Omental fat pad (tissue), 4 donors: Measurements from ENCODE around the gene ANGEL2. TPM values are rescaled to one million over a fixed set of nuclear protein-coding genes. Genes with fewer than 3 reads are reported as not detected.

Experiments used
- ATAC-seq: fragments of 150-250 bp; one replicate; pipeline ENCODE4 v1.9.1; 2016; ENCODE audit warnings: mild to moderate bottlenecking, moderate library complexity; ENCODE audit not compliant: low FRiP score
- DNase-seq: peaks from one replicate; pipeline ENCODE4 v3.0.0-alpha.2; 2019; ENCODE audit warnings: low spot score
- CTCF ChIP-seq, 3 donors: fragments of 450-650 bp; IDR thresholded peaks; one replicate each; pipeline ENCODE4 v1.5.1; 2016 to 2017; ENCODE audit warnings: antibody characterized with exemption in 3 of 3, mild to moderate bottlenecking in 3 of 3, moderate library complexity in 2 of 3
- total RNA-seq, 4 donors: library from RNA; depleted of rRNA; stranded (reverse); fragments of >200 nt; gene quantifications; one replicate each; pipeline ENCODE4 v1.1.0, GENCODE V29; 2016

The ANGEL2 gene
- total RNA-seq, 4 donors from 2014 or later: 28.7 to 63.4 (median 41.1) TPM

- ATAC-seq (no peak), DNase-seq (no peak)
- no peak for TF ChIP-seq CTCF (IDR thresholded peaks at IDR 0.05)
Measured at GRCh38 chr1:212990276-212990675, 25.4 kb downstream of the ANGEL2 start.

- DNase-seq (no peak), ATAC-seq (no peak)
- TF ChIP-seq CTCF (IDR thresholded peaks at IDR 0.05): no peak
Measured at GRCh38 chr1:212987702-212988322, 27.9 kb downstream of the ANGEL2 start.

- no peak for TF ChIP-seq CTCF (IDR thresholded peaks at IDR 0.05)
- ATAC-seq (no peak), DNase-seq (no peak)
Measured at GRCh38 chr1:212986551-212986950, 29.1 kb downstream of the ANGEL2 start.

- DNase-seq (no peak), ATAC-seq (no peak)
- no peak for TF ChIP-seq CTCF (IDR thresholded peaks at IDR 0.05)
Measured at GRCh38 chr1:212984522-212985291, 31.0 kb downstream of the ANGEL2 start.

- TF ChIP-seq CTCF (IDR thresholded peaks at IDR 0.05): no peak
- DNase-seq (no peak), ATAC-seq (no peak)
Measured at GRCh38 chr1:212983482-212983881, 32.2 kb downstream of the ANGEL2 start.

- DNase-seq: no peak
- TF ChIP-seq CTCF (IDR thresholded peaks at IDR 0.05): no peak
- ATAC-seq: peak; percentile 80
Measured at GRCh38 chr1:212982430-212983152, 33.1 kb downstream of the ANGEL2 start.
